Endothelial cell of umbilical vein (primary cell): ENCODE data around the gene PLEKHA7. TPM values are rescaled to one million over a fixed set of nuclear protein-coding genes. Genes with fewer than 3 reads are reported as not detected.

ENCODE experiments used
- BruUV-seq: library from RNA; stranded (reverse); fragments of 400-500 nt; replicated peaks from 2 replicates; lab custom pipeline; 2021; lab: Mats Ljungman, UMichigan
- CTCF ChIA-PET: fragments of 300-600, 350-600 bp; sonication (Branson Sonifier 250); formaldehyde crosslinking; loops from one replicate; lab custom pipeline; 2021; ENCODE audit warnings: antibody characterized with exemption, inconsistent platforms; lab: Charles Lee
- POLR2A ChIA-PET: fragments of 300-600, 350-600 bp; sonication (Branson Sonifier 250); formaldehyde crosslinking; loops from one replicate; lab custom pipeline; 2021; ENCODE audit warnings: antibody characterized with exemption, inconsistent platforms; lab: Charles Lee
- DNase-seq: peaks from one replicate; pipeline ENCODE4 v3.0.0-alpha.2; 2011; ENCODE audit warnings: low read depth, low spot score
- FAIRE-seq: peaks from 2 replicates; lab custom pipeline; 2011; peaks lifted over from hg19 to GRCh38; lab: Jason Lieb, UNC
- H2AFZ ChIP-seq: 2 replicates; pipeline ENCODE4 v1.6.0; 2012; ENCODE audit warnings: low read depth, low read length, control low read depth, inconsistent platforms
- H3K27ac ChIP-seq: 2 replicates; pipeline ENCODE4 v1.5.1; 2011; ENCODE audit warnings: low read depth, mild to moderate bottlenecking, control low read depth, low read length, moderate library complexity; ENCODE audit not compliant: insufficient read depth
- H3K27me3 ChIP-seq, 2 experiments: 2 replicates each; pipeline versions ENCODE4 v1.6.0 to v1.6.1; 2011; ENCODE audit warnings: low read length in 2 of 2, mixed read lengths in 1 of 2; ENCODE audit not compliant: control insufficient read depth in 2 of 2, insufficient read depth in 2 of 2
- H3K36me3 ChIP-seq, 2 experiments: 2 replicates in 1 of 2; 3 replicates in 1 of 2; pipeline ENCODE4 v1.5.1; 2011; ENCODE audit warnings: low read length in 2 of 2, mild to moderate bottlenecking in 1 of 2, moderate library complexity in 1 of 2; ENCODE audit not compliant: control insufficient read depth in 2 of 2, insufficient read depth in 2 of 2; ENCODE audit errors: extremely low read depth in 1 of 2
- H3K4me1 ChIP-seq: 3 replicates; pipeline ENCODE4 v1.5.1; 2011; ENCODE audit warnings: mild to moderate bottlenecking, low read length; ENCODE audit not compliant: control insufficient read depth, insufficient read depth; ENCODE audit errors: extremely low read depth
- H3K4me2 ChIP-seq: 2 replicates; pipeline ENCODE4 v1.6.1; 2011; ENCODE audit warnings: low read length, control low read depth, mixed read lengths; ENCODE audit not compliant: insufficient read depth
- H3K4me3 ChIP-seq, 3 experiments: fragments of 200-600 bp in 1 of 3; sonication (generic), shearing (Covaris generic) in 1 of 3; replicated peaks in 1 of 3; 2 replicates each; pipeline ENCODE4 v1.5.1; 2011 to 2016; ENCODE audit warnings: control low read depth in 3 of 3, low read length in 3 of 3, mild to moderate bottlenecking in 2 of 3, inconsistent platforms in 1 of 3, low read depth in 1 of 3, moderate library complexity in 1 of 3; ENCODE audit not compliant: insufficient read depth in 1 of 3
- H3K79me2 ChIP-seq: 2 replicates; pipeline ENCODE4 v1.6.0; 2012; ENCODE audit warnings: low read length, inconsistent platforms; ENCODE audit not compliant: control insufficient read depth, insufficient read depth
- H3K9ac ChIP-seq: replicated peaks from 2 replicates; pipeline ENCODE3; 2011; ENCODE audit warnings: low read length, control low read depth; ENCODE audit not compliant: insufficient read depth; ENCODE audit errors: extremely low read depth
- H3K9me1 ChIP-seq: replicated peaks from 3 replicates; pipeline ENCODE4 v1.6.0; 2011; ENCODE audit warnings: mild to moderate bottlenecking, low read length; ENCODE audit not compliant: control insufficient read depth, insufficient read depth; ENCODE audit errors: extremely low read depth
- H3K9me3 ChIP-seq: replicated peaks from 2 replicates; pipeline ENCODE4 v1.5.1; 2012; ENCODE audit warnings: low read length, inconsistent platforms; ENCODE audit not compliant: control insufficient read depth, insufficient read depth
- H4K20me1 ChIP-seq: replicated peaks from 2 replicates; pipeline ENCODE3; 2011; ENCODE audit warnings: mild to moderate bottlenecking, low read length; ENCODE audit not compliant: control insufficient read depth, insufficient read depth; ENCODE audit errors: extremely low read depth
- CTCF ChIP-seq, 2 donors: IDR thresholded peaks; 1 replicate in 1 of 2; 2 replicates in 1 of 2; pipeline ENCODE4 v1.5.1; 2011; ENCODE audit warnings: low read length in 2 of 2, mild to moderate bottlenecking in 2 of 2, moderate library complexity in 2 of 2, control low read depth in 1 of 2, inconsistent platforms in 1 of 2, low read depth in 1 of 2; ENCODE audit not compliant: insufficient read depth in 1 of 2; ENCODE audit errors: extremely low read depth in 1 of 2
- EZH2 ChIP-seq: IDR thresholded peaks from 2 replicates; pipeline ENCODE4 v1.6.1; 2012; ENCODE audit warnings: borderline replicate concordance, low read depth, mild to moderate bottlenecking, moderate library complexity, low read length, inconsistent platforms; ENCODE audit not compliant: severe bottlenecking
- FOS ChIP-seq: IDR thresholded peaks from 2 replicates; pipeline ENCODE4 v1.6.1; 2011; ENCODE audit warnings: mild to moderate bottlenecking, low read length, moderate library complexity, borderline replicate concordance; ENCODE audit not compliant: insufficient read depth
- GATA2 ChIP-seq: IDR thresholded peaks from 2 replicates; pipeline ENCODE4 v1.7.0; 2011; ENCODE audit warnings: low read depth, mild to moderate bottlenecking, moderate library complexity, mixed read lengths, low read length; ENCODE audit not compliant: insufficient read length, insufficient read depth
- JUN ChIP-seq: IDR thresholded peaks from 2 replicates; pipeline ENCODE4 v1.6.1; 2011; ENCODE audit warnings: borderline replicate concordance, low read depth; ENCODE audit not compliant: insufficient read length, insufficient read depth
- MAX ChIP-seq: IDR thresholded peaks from 2 replicates; pipeline ENCODE4 v1.6.1; 2011; ENCODE audit not compliant: insufficient read depth, insufficient read length
- MYC ChIP-seq: IDR thresholded peaks from one replicate; pipeline ENCODE4 v1.6.1; 2011; ENCODE audit warnings: mild to moderate bottlenecking, low read depth, low read length
- POLR2A ChIP-seq: IDR thresholded peaks from 2 replicates; pipeline ENCODE4 v1.6.1; 2012; ENCODE audit warnings: low read depth, mild to moderate bottlenecking, control low read depth, low read length
- POLR2AphosphoS5 ChIP-seq: IDR thresholded peaks from 2 replicates; pipeline ENCODE4 v1.6.1; 2012; ENCODE audit warnings: low read depth, mild to moderate bottlenecking, control low read depth, low read length, moderate library complexity; ENCODE audit not compliant: insufficient read depth
- dilution Hi-C: fragments of 300-500 bp; cut with MboI; formaldehyde crosslinking; loops from one replicate; pipeline ENCODE4 v1.15.0; 2019; ENCODE audit warnings: low sequenced_read_pairs; ENCODE audit not compliant: extremely low pct_ligation_motif_present
- intact Hi-C: fragments of 100-400 bp; cut with micrococcal nuclease; formaldehyde crosslinking; loops from one replicate; pipeline ENCODE4 v1.10.0; 2022
- polyA plus RNA-seq, 4 experiments: library from polyadenylated mRNA; depleted of rRNA in 3 of 4; stranded (reverse) in 3 of 4; unstranded in 1 of 4; fragments of >200 nt; gene quantifications; 2 replicates each; pipeline versions ENCODE4 v1.2.1 to v1.2.3, GENCODE V29; 2011 to 2012; ENCODE audit warnings: missing spikeins in 1 of 4
- total RNA-seq: library from RNA; stranded (reverse); gene quantifications from 2 replicates; pipeline ENCODE4 v1.2.3, GENCODE V29; 2021

The PLEKHA7 gene
- total and polyA plus RNA-seq, 2 donors (not counting 3 experiments of a cell fraction or from before 2014, with no cell fraction given) = 1.7 to 3.8 TPM

- H3K9ac ChIP-seq = no peak overlapping the region
- no peaks in the 10 kb centered on the region for H3K36me3 ChIP-seq
- H3K9me1 ChIP-seq = no peaks in the 10 kb centered on the region
- DNase-seq = no peak
- ChIA-PET POLR2A (no interaction called here), CTCF (interaction anchor here (1.6 kb wide), 1 partner anchor 9 kb away, joined by 4 read pairs; no protein-coding TSS in a partner anchor)
- no peak overlapping the region for H3K4me3 ChIP-seq
- FAIRE-seq = no peak
- H4K20me1 ChIP-seq = no peaks in the 10 kb centered on the region
- peaks cover 0 to 5% of the 10 kb centered on the region in 2 experiments for H3K27me3 ChIP-seq
- no peak overlapping the region for H3K27ac ChIP-seq
- TF ChIP-seq JUN (no peak), GATA2 (no peak), POLR2AphosphoS5 (no peak), MYC (no peak), POLR2A (no peak), FOS (no peak), MAX (no peak), EZH2 (no peak), CTCF (IDR thresholded peaks at IDR 0.05; ENCODE audit: extremely low read depth in 1 of 2, insufficient read depth in 1 of 2, low read depth in 1 of 2, low read length in 2 of 2) (no peak)
- intact Hi-C loops (no loop called here), dilution Hi-C loops (no loop called here)
- no TSS peak for BruUV-seq
- no peaks in the 10 kb centered on the region for H3K9me3 ChIP-seq
- H3K79me2 ChIP-seq = no peaks in the 10 kb centered on the region
- H3K4me1 ChIP-seq = no peaks in the 10 kb centered on the region
- H2AFZ ChIP-seq = no peak overlapping the region
- H3K4me2 ChIP-seq = no peak overlapping the region
Observed at GRCh38 chr11:16776711-16777612, 237.3 kb downstream of the PLEKHA7 start.
